ENCODE data around the gene RSPH10B2. TPM values are rescaled to one million over a fixed set of nuclear protein-coding genes. Genes with fewer than 3 reads are reported as not detected.
"Not testable (repeated sequence)": the region's sequence is repeated elsewhere in the genome, so short reads cannot be mapped to it uniquely, and the experiment has no call there.

Gene RSPH10B2
- total RNA-seq, 2 experiments from 2014 or later: 0.36 to 0.78 TPM

- POLR2A ChIA-PET, CTCF ChIA-PET: not testable (repeated sequence)
These were observed 7.3 kb downstream of the RSPH10B2 start for GRCh38 chr7:6761186-6761585.

DNA sequence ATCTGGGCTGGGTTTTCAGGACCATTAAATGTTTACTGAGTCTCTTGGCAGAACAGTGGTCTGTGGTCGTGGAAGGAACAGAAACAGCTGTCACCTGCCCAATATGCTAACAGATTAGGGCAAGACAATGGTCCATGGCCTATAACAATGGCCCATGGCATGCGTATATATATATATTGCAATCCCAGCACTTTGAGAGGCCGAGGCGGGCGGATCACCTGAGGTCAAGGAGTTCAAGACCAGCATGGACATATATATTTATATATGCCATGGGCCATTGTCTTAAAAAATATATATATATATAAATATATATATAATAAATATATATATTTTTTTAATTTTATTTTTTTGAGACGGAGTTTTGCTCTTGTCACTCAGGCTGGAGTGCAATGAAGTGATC lies 27.7 kb downstream of the RSPH10B2 start:
- POLR2A ChIA-PET, CTCF ChIA-PET: not testable (repeated sequence)

DNA sequence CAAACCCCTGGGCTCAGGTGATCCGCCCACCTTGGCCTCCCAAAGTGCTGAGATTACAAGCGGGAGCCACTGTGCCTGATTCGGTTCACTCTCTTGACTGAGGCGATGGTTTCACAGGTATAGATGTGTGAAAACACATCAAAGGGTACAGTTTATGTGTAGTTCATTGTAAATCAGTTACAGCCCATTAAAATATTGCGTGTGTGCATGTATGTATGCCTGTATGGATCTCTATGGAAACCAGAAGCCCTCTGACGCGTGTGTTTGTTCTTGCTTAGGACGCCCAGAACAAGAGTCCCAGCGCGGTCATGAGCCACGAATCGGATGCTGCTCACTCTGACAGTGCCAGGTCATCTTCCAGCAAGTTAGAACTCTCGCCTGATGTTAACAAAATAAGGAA lies 35.5 kb downstream of the RSPH10B2 start:
- CTCF ChIA-PET, POLR2A ChIA-PET: not testable (repeated sequence)

DNA sequence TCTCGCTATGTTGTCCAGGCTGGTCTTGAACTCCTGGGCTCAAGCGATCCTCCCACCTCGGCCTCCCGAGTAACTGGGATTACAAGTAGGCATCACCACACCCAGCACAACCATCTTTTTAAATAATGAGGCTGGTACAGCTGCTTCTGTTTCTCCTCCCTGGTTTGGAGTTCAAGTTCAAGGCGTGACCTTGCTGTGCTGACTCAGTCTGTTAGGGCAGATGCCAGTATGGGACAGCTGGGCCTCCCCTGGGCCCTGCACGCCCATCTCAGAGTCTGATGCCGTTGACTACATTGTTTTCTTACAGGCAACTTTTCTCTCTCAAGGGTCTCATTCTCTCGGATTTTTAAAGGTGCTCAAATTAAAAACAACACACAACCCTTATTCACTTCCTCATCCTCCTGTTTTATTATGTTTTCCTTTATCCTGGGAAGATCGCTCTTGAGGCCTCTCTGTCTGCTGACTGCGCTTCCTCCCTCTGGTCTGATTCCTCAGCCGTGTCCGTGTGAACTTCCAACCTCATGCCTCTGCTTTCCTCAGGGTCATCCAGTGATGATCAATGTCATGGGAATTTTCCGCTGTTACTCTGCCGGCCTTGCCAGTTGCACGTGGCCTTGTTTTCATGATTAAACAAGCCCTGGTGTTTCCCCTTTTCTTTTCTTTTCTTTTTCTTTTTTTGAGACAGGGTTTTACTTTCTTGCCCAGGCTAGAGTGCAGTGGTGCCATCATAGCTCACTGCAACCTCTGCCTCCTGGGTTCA lies 38.4 kb downstream of the RSPH10B2 start:
- CTCF ChIA-PET, POLR2A ChIA-PET: not testable (repeated sequence)

DNA sequence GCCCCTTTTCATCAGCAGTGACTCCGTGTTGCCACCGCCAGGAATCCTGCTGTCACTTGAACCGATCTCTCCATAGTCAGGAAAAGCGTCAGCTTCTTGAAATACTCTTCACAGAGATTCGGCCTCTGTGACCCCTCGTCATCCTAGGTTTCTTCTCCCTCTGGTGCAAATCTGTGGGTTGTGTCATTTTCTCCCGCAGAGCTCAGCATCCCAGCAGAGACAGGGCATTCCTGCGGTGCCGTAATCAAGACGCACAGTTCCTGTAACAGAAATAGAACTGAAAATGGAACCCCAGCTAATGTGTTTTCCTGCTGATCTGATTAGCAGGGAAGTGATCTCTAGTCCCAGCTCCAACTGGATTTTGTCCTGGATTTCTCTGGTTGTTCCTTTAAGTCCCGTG lies 40.4 kb downstream of the RSPH10B2 start:
- CTCF ChIA-PET, POLR2A ChIA-PET: not testable (repeated sequence)

DNA sequence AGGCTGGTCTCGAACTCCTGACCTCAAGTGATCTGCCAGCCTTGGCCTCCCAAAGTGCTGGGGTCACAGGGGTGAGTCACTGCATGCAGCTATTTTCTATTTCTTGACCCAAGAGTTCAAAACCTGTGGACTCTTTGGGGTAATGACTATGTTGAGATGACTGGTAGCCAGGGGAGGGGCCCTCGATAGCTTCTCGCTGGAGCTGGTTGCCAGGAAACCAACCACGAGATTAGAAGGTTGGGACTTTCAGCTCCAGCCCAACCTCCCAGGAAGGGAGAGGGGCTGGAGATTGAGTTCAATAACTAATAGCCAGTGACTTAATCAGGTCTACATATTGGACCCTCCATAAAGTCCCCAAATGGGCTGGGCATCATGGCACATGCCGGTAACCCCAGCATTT lies 43.3 kb downstream of the RSPH10B2 start:
- CTCF ChIA-PET, POLR2A ChIA-PET: not testable (repeated sequence)

- CTCF ChIA-PET: not testable (repeated sequence)
These were observed 44.1 kb downstream of the RSPH10B2 start for GRCh38 chr7:6798047-6798446.

GRCh38 chr7:6799887-6800286 lies 46.0 kb downstream of the RSPH10B2 start:
- CTCF ChIA-PET, POLR2A ChIA-PET: not testable (repeated sequence)

More at GRCh38 chr7:6798047-6798446, 44.1 kb downstream of the RSPH10B2 start:
- POLR2A ChIA-PET: not testable (repeated sequence)

DNA sequence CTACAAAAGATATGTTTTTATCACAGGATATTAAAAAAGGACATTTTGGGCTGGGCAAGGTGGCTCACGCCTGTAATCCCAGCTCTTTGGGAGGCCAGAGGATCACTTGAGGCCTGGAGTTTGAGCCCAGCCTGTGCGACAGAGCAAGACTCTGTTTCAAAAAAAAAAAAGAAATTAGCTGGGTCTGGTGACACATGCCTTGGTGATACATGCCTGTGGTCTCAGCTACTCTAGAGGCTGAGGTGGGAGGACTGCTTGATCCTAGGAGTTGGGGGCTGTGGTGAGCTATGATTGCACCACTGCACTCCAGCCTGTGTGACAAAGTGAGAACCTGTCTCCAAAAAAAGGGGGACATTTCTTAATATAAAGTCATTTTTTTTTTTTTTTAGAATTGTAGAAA lies 46.4 kb downstream of the RSPH10B2 start:
- CTCF ChIA-PET, POLR2A ChIA-PET: not testable (repeated sequence)

DNA sequence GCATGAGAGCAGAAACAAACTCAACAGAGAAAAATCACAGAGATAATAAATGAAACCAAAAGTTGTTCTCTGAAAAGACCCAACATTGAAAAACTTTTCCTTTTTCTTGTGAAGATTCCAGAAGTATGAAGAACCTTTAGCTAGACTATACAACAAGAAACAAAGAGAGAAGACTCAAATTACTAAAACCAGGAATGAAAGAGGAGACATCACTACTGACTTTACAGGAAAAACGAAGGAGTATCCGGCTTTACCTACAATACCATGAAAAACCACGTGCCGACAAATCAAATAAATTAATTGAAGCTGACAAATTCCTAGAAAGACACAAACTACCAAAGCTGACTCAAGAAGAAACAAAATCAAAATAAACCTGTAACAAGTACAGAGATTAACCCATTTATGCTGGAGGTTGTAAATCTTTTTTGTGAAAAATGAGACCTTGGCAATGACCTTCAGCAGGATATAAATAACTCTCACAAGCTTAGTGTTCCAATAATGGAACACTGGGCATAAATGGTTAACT lies 53.6 kb downstream of the RSPH10B2 start:
- CTCF ChIA-PET, POLR2A ChIA-PET: not testable (repeated sequence)

DNA sequence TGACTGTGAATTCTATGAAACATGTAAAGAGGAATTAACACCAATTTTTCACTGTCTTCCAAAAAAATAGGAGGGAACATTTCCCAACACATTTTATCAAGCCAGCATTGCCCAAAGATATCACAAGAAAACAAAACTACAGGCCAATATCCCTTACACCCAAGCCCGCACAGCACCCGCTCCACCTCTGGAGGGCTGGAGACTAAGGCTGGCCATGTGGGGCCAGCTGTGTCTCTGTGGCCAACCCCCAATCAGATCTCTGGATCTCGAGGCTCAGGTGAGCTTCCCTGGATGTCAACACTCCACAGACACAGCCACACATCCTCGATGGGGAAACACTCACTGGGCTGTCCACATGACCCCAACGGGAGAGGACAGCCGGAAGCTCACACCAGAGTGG lies 54.1 kb downstream of the RSPH10B2 start:
- POLR2A ChIA-PET, CTCF ChIA-PET: not testable (repeated sequence)

DNA sequence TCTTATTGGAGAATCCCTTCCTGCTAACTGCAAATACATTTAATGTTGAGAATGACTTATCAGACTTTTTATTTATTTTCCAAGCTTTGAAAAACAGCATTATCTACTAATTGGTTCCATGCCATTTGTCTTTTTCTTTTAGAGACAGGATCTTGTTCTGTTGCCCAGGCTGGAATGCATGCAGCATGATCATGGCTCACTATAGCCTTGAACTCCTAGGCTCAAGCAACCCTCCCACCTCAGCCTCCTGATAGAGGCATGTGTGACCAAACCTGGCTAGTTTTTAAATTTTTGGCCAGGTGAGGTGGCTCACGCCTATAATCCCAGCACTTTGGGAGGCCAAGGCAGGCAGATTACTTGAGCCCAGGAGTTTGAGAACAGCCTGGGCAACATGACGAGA lies 59.1 kb downstream of the RSPH10B2 start:
- CTCF ChIA-PET, POLR2A ChIA-PET: not testable (repeated sequence)

GRCh38 chr7:6815470-6815869 lies 61.6 kb downstream of the RSPH10B2 start:
- CTCF ChIA-PET, POLR2A ChIA-PET: not testable (repeated sequence)

- POLR2A ChIA-PET: not testable (repeated sequence)
These were observed 67.7 kb downstream of the RSPH10B2 start for GRCh38 chr7:6821622-6822021.

DNA sequence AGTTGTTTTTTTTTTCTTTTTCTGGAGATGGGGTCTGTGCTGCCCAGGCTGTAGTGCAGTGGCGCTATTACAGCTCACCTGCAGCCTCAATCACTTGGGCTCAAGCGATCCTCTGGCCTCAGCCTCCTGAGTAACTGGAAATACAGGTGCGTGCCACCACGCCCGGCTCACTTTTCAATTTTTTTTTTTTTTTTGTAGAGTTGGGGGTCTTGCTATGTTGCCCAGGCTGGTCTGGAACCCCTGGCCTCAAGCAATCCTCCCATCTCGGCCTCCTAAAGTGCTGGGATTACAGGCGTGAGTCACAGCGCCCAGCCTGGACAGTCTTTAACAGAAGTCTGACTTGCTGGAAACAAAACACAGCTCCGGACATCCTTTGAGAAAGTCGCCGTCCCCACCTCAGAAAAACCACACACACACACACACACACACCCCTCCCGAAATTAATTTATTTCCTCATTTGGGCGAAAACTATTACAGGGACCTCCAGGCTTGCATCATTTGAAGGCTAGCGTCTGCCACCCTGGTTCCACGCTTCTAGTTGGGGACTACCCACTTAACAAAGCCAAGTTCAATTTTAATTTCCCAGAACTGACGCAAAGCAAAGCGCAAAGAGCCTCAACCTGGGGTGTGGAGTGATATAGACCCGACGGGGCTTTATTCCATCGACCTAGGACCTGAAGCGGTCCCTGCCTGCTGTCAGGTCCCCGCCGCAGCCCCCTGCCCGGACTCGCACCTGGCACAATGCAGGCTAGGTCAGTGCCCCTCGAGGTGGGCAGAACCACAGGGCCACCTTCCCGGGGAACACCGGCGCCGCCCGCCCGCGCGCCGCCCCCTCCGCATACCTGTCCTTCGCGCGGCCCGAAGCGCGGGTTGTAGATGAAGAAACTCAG lies 71.6 kb downstream of the RSPH10B2 start:
- POLR2A ChIA-PET, CTCF ChIA-PET: not testable (repeated sequence)

More at GRCh38 chr7:6821622-6822021, 67.7 kb downstream of the RSPH10B2 start:
- CTCF ChIA-PET: not testable (repeated sequence)

- POLR2A ChIA-PET: not testable (repeated sequence)
These were observed 72.2 kb downstream of the RSPH10B2 start, which contains the start of gene CCZ1B for GRCh38 chr7:6826151-6826550. Gene CCZ1B, minus strand, starts transcription at chr7:6826275. Its CDS starts 78 bp downstream, at chr7:6826197.

GRCh38 chr7:6827180-6827579 lies 73.3 kb downstream of the RSPH10B2 start:
- CTCF ChIA-PET, POLR2A ChIA-PET: not testable (repeated sequence)

More at GRCh38 chr7:6826151-6826550, 72.2 kb downstream of the RSPH10B2 start, which contains the start of gene CCZ1B:
- CTCF ChIA-PET: not testable (repeated sequence)

DNA sequence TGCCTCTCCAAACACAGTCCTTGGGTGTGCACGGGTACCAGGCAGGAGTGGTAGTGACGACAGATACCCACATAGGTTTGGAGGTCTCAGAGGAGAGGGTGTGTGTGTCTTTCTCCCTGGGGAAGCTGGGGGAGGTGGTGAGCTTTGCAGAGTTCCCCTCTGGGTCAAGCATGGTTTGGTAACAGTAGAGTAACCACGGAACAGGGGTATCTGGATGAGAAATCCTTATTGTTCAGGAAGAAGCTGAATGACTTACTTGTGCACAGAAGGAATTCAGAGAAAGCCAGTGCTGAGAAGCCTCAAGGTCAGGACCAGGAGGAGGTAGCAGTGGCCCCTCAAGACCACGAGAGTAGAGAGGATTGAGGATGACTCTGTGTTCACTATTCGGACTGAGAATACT lies 75.7 kb downstream of the RSPH10B2 start:
- POLR2A ChIA-PET, CTCF ChIA-PET: not testable (repeated sequence)

GRCh38 chr7:6830026-6830425 lies 76.1 kb downstream of the RSPH10B2 start:
- CTCF ChIA-PET, POLR2A ChIA-PET: not testable (repeated sequence)

DNA sequence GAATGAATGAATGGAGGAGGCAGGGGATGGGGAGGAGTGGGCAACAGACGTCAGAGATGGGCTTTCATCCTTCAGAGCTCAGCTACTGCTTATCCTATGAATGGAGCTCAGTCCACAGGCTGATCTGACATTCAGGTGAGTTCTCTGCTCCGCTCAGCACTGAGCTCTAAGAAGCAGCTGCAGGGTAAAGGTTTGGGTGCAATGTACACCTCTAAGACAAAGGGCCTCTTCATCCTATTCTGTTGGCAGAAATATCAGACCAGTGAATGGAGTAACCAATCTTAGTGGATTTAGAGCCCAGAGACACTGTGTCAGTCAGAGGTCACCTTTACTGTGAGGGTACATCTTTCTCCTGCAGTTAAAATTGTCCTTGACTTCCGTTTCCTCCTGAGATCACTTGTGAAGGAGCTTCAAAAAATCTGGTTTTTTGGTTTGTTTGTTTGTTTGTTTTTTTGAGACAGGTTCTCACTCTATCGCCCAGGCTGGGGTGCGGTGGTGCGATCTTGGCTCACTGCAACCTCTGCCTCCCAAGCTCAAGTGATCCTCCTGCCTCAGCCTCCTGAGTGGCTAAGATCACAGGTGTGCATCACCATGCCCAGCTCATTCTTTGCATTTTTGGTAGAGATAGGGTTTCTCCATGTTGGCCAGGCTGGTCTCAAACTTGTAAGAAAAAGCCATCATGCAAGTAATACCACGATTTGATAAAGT lies 77.3 kb downstream of the RSPH10B2 start:
- POLR2A ChIA-PET: no interaction called here
- CTCF ChIA-PET: no interaction called here
